ENCODE measurements around the gene CAVIN1.
"Not testable (repeated sequence)": the region's sequence is repeated elsewhere in the genome, so short reads cannot be mapped to it uniquely, and the experiment has no call there.

Gene CAVIN1

GRCh38 chr17:42422958-42423712 lies at the start of gene CAVIN1:
TSS of gene CAVIN1 (minus strand) at chr17:42423256. CDS start at chr17:42423097, 159 bp downstream.
- DNase-seq, result peak in 1 of 2 experiments; percentile 50

GRCh38 chr17:42467889-42468288 lies 44.8 kb upstream of the CAVIN1 start:
- DNase-seq, result no peak

- no peak for DNase-seq
These were observed 40.9 kb upstream of the CAVIN1 start for GRCh38 chr17:42463976-42464400.

GRCh38 chr17:42460371-42460770 lies 37.3 kb upstream of the CAVIN1 start:
- no peak for DNase-seq

GRCh38 chr17:42459801-42460281 lies 36.8 kb upstream of the CAVIN1 start:
- peak; percentile 9 to 28 for DNase-seq

- DNase-seq, result peak; percentile 43 to 72
These were observed 36.3 kb upstream of the CAVIN1 start for GRCh38 chr17:42459256-42459800.

GRCh38 chr17:42458497-42459255 lies 35.6 kb upstream of the CAVIN1 start, which contains the start of gene ATP6V0A1:
TSS of gene ATP6V0A1 (plus strand) at chr17:42458878. CDS start at chr17:42460895, 2,017 bp downstream.
- peak; percentile 74 to 96 for DNase-seq

GRCh38 chr17:42457107-42457792 lies 34.2 kb upstream of the CAVIN1 start:
- DNase-seq, result no peak

GRCh38 chr17:42456223-42457106 lies 33.4 kb upstream of the CAVIN1 start:
- DNase-seq, result no peak

- not testable (repeated sequence) for DNase-seq
These were observed 31.9 kb upstream of the CAVIN1 start for GRCh38 chr17:42454987-42455386.

- DNase-seq, result no peak
These were observed 30.4 kb upstream of the CAVIN1 start for GRCh38 chr17:42453439-42453838.

GRCh38 chr17:42451270-42451669 lies 28.2 kb upstream of the CAVIN1 start:
- DNase-seq, result not testable (repeated sequence)

- not testable (repeated sequence) for DNase-seq
These were observed 26.8 kb upstream of the CAVIN1 start for GRCh38 chr17:42449838-42450237.

GRCh38 chr17:42449176-42449575 lies 26.1 kb upstream of the CAVIN1 start:
- not testable (repeated sequence) for DNase-seq

GRCh38 chr17:42442196-42442565 lies 19.1 kb upstream of the CAVIN1 start:
- DNase-seq, result no peak

- DNase-seq, result no peak
These were observed 18.5 kb upstream of the CAVIN1 start for GRCh38 chr17:42441371-42442195.

- DNase-seq, result no peak
These were observed 15.8 kb upstream of the CAVIN1 start for GRCh38 chr17:42438600-42439567.

- DNase-seq, result no peak
These were observed 13.3 kb upstream of the CAVIN1 start for GRCh38 chr17:42436391-42436790.

GRCh38 chr17:42431758-42432161 lies 8.7 kb upstream of the CAVIN1 start:
- DNase-seq, result no peak

All from NCI-H526 (cell line).